Activated naive CD4-positive, alpha-beta T cell treated with anti-CD3 and anti-CD28 coated beads, Interleukin-2, amount 50 U/mL, for 24 hours (primary cell): ENCODE measurements around the gene FATE1.
"Not testable (repeated sequence)": the region's sequence is repeated elsewhere in the genome, so short reads cannot be mapped to it uniquely, and the experiment has no call there.

Source experiments
- H3K27ac Mint-ChIP-seq: one replicate; pipeline ENCODE4 v1.8.0; 2021; ENCODE audit warnings: mild to moderate bottlenecking, mixed read lengths
- H3K27me3 Mint-ChIP-seq: one replicate; pipeline ENCODE4 v1.8.0; 2021; ENCODE audit warnings: mixed read lengths
- H3K36me3 Mint-ChIP-seq: one replicate; pipeline ENCODE4 v1.8.0; 2021; ENCODE audit warnings: mixed read lengths
- H3K4me1 Mint-ChIP-seq: one replicate; pipeline ENCODE4 v1.8.0; 2021; ENCODE audit warnings: mixed read lengths
- H3K4me3 Mint-ChIP-seq: one replicate; pipeline ENCODE4 v1.8.0; 2021; ENCODE audit warnings: mild to moderate bottlenecking, mixed read lengths
- H3K9me3 Mint-ChIP-seq: one replicate; pipeline ENCODE4 v1.8.0; 2021; ENCODE audit warnings: mixed read lengths

The FATE1 gene, protein sequence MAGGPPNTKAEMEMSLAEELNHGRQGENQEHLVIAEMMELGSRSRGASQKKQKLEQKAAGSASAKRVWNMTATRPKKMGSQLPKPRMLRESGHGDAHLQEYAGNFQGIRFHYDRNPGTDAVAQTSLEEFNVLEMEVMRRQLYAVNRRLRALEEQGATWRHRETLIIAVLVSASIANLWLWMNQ

GRCh38 chrX:151715752-151716151 lies at the start of gene FATE1:
TSS of gene FATE1 (plus strand) at chrX:151716035. CDS start at chrX:151716120, 85 bp downstream.
- H3K27me3 Mint-ChIP-seq, result no peaks in the 10 kb centered on the region
- no peaks in the 10 kb centered on the region for H3K9me3 Mint-ChIP-seq
- no peaks in the 10 kb centered on the region for H3K4me1 Mint-ChIP-seq
- no peak within 1 kb of the TSS for H3K4me3 Mint-ChIP-seq
- no peaks in the 10 kb centered on the region for H3K36me3 Mint-ChIP-seq
- no peak within 1 kb of the TSS for H3K27ac Mint-ChIP-seq

DNA sequence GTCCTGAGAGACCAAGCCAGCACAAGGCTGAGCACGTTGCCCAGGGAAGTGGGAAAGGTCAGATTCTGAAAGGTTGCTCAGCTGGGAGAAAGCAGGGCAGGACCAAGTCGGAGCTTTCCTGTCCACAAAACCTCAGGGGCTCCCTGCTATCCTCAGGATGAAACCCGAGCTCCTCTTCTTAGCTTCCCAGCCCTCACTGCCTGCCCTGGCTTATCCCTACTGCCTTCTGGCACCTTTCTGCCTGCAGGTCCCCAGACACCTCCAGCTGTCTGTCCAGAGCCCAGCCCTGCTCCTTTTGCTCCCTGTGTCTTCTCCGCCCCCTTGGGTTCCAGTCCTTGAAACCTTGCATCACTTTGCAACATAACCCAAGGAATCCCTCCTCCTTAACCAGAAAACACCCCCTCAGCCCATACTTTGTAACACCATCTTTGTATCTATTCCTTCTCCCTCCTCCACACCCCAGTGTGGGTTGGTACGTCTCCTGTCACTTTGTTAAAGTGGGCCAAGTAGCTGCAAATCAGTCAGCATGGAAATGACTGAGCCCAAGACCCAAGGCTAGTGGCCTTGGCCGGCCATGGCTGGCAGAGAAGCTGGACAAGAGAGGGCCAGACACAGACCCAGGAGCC lies 40.6 kb upstream of the FATE1 start:
- Mint-ChIP-seq H3K36me3 (no peaks in the 10 kb centered on the region), H3K9me3 (no peaks in the 10 kb centered on the region), H3K4me1 (no peaks in the 10 kb centered on the region), H3K27ac (no peak overlapping the region), H3K27me3 (peaks cover 1% of the 10 kb centered on the region), H3K4me3 (no peak overlapping the region)

GRCh38 chrX:151676196-151676595 lies 39.6 kb upstream of the FATE1 start:
- no peak overlapping the region for H3K27ac Mint-ChIP-seq
- H3K4me3 Mint-ChIP-seq, result no peak overlapping the region
- peaks cover 1% of the 10 kb centered on the region for H3K27me3 Mint-ChIP-seq
- no peaks in the 10 kb centered on the region for H3K36me3 Mint-ChIP-seq
- no peaks in the 10 kb centered on the region for H3K9me3 Mint-ChIP-seq
- no peaks in the 10 kb centered on the region for H3K4me1 Mint-ChIP-seq

GRCh38 chrX:151679798-151680402 lies 35.9 kb upstream of the FATE1 start:
- H3K36me3 Mint-ChIP-seq, result no peaks in the 10 kb centered on the region
- H3K27me3 Mint-ChIP-seq, result peaks cover 1% of the 10 kb centered on the region
- no peak overlapping the region for H3K4me3 Mint-ChIP-seq
- H3K27ac Mint-ChIP-seq, result no peak overlapping the region
- H3K4me1 Mint-ChIP-seq, result no peaks in the 10 kb centered on the region
- H3K9me3 Mint-ChIP-seq, result no peaks in the 10 kb centered on the region

- Mint-ChIP-seq H3K36me3 (no peaks in the 10 kb centered on the region), H3K4me1 (no peaks in the 10 kb centered on the region), H3K27me3 (peaks cover 2% of the 10 kb centered on the region), H3K4me3 (no peak overlapping the region), H3K27ac (no peak overlapping the region), H3K9me3 (no peaks in the 10 kb centered on the region)
Measured at GRCh38 chrX:151680805-151681204, 35.0 kb upstream of the FATE1 start.

GRCh38 chrX:151687635-151688034 lies 28.2 kb upstream of the FATE1 start:
- Mint-ChIP-seq H3K4me1 (no peaks in the 10 kb centered on the region), H3K27ac (no peak overlapping the region), H3K4me3 (no peak overlapping the region), H3K9me3 (no peaks in the 10 kb centered on the region), H3K27me3 (peaks cover 3% of the 10 kb centered on the region), H3K36me3 (no peaks in the 10 kb centered on the region)

- Mint-ChIP-seq H3K4me1 (no peaks in the 10 kb centered on the region), H3K27me3 (peaks cover 7% of the 10 kb centered on the region), H3K9me3 (no peaks in the 10 kb centered on the region), H3K36me3 (no peaks in the 10 kb centered on the region), H3K4me3 (no peak overlapping the region), H3K27ac (no peak overlapping the region)
Measured at GRCh38 chrX:151688695-151689094, 27.1 kb upstream of the FATE1 start.

GRCh38 chrX:151692825-151693224 lies 23.0 kb upstream of the FATE1 start:
- Mint-ChIP-seq H3K36me3 (no peaks in the 10 kb centered on the region), H3K4me1 (no peaks in the 10 kb centered on the region), H3K4me3 (no peak overlapping the region), H3K27ac (no peak overlapping the region), H3K9me3 (no peaks in the 10 kb centered on the region), H3K27me3 (peaks cover 13% of the 10 kb centered on the region)

DNA sequence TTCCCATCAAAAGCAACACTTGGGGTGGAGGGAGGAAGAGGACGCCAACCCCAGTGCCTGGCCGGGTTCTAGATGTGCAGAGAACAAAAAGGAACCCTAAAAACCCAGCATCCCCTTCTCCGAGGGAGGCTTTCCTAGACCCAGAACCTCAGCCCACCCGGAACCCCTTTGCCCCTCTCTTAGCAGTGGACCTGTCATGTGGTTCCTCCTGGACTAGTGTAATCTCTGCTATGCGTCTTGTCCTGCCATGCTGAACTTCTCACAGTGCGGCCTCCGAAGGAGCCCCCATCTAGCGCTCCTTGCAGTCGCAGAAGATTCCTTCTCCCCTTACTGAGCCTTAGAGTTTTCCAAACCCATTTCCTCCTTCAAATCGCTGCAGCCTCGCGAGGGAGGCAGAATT lies 21.7 kb upstream of the FATE1 start:
- Mint-ChIP-seq H3K4me1 (no peaks in the 10 kb centered on the region), H3K36me3 (no peaks in the 10 kb centered on the region), H3K27me3 (peaks cover 13% of the 10 kb centered on the region), H3K4me3 (no peak overlapping the region), H3K27ac (no peak overlapping the region), H3K9me3 (no peaks in the 10 kb centered on the region)

GRCh38 chrX:151694661-151695582 lies 20.9 kb upstream of the FATE1 start, which contains the start of gene PRRG3:
TSS of gene PRRG3 (plus strand) at chrX:151695458. CDS start at chrX:151698815, 3,357 bp downstream.
- Mint-ChIP-seq H3K27me3 (peaks cover 13% of the 10 kb centered on the region), H3K4me1 (no peaks in the 10 kb centered on the region), H3K36me3 (no peaks in the 10 kb centered on the region), H3K27ac (no peak within 1 kb of the TSS), H3K9me3 (no peaks in the 10 kb centered on the region), H3K4me3 (no peak within 1 kb of the TSS)

DNA sequence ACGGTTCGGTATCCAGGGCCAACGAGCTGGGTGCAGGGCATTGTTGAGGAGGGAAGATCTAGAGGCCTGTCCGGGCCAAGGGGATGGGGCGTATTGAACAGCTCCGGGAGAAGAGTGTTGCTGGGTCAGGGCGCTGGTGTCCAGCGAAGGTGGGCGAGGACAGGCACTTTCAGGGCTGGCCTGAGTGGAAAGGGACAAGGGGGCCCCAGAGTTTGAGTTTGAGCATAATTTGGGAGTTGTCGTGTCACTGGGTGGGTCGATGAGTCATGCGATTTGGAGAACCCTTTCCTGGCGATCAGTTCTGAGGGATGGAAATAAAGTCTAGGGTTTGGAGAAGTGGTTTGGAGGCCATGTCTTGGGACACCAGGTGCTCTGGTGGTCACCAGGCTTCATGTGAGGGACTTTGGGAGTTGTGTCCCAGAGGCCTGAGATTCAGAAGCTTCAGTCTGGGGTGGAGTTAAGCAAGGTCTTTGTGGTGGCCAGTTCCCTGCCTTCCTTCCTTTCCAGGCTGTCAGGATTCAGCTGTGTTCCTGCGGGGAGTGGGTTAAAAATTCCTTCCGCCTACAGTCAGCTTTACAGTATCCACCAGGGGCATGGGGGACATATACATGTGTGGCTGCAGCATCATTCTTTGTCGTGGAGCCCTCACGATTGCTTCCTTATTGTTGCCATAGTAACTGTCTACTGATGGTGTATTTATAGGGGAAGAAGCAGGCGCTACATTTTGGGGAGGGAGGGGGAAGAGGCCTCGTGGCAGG lies 20.1 kb upstream of the FATE1 start:
- no peaks in the 10 kb centered on the region for H3K36me3 Mint-ChIP-seq
- no peak overlapping the region for H3K4me3 Mint-ChIP-seq
- H3K9me3 Mint-ChIP-seq, result no peaks in the 10 kb centered on the region
- no peaks in the 10 kb centered on the region for H3K4me1 Mint-ChIP-seq
- H3K27me3 Mint-ChIP-seq, result peaks cover 13% of the 10 kb centered on the region
- H3K27ac Mint-ChIP-seq, result no peak overlapping the region

GRCh38 chrX:151697082-151697481 lies 18.8 kb upstream of the FATE1 start:
- H3K27me3 Mint-ChIP-seq, result peaks cover 13% of the 10 kb centered on the region
- not testable (repeated sequence) for H3K36me3 Mint-ChIP-seq, H3K27ac Mint-ChIP-seq, H3K9me3 Mint-ChIP-seq, H3K4me1 Mint-ChIP-seq, H3K4me3 Mint-ChIP-seq

DNA sequence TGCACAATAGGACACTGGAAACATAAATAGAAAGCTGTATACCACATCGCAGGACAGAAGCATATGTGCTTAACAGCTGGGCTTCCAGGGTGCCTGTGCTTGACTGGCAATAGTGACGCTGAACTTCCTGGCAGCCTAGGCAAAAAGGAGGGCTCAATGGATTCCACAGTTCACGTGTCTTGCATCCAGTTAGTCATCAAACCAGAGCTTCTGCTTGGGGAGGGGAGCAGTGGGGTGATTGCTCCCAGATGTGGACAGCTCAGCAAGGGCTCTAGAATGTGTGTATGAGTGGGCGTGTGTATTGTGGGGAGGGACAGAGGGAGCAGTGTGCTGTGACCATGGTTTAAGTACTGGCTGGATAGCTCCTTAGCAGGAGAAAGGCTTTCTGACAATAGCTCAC lies 18.3 kb upstream of the FATE1 start:
- no peaks in the 10 kb centered on the region for H3K36me3 Mint-ChIP-seq
- no peaks in the 10 kb centered on the region for H3K4me1 Mint-ChIP-seq
- no peaks in the 10 kb centered on the region for H3K9me3 Mint-ChIP-seq
- no peak overlapping the region for H3K27ac Mint-ChIP-seq
- peaks cover 13% of the 10 kb centered on the region for H3K27me3 Mint-ChIP-seq
- no peak overlapping the region for H3K4me3 Mint-ChIP-seq

DNA sequence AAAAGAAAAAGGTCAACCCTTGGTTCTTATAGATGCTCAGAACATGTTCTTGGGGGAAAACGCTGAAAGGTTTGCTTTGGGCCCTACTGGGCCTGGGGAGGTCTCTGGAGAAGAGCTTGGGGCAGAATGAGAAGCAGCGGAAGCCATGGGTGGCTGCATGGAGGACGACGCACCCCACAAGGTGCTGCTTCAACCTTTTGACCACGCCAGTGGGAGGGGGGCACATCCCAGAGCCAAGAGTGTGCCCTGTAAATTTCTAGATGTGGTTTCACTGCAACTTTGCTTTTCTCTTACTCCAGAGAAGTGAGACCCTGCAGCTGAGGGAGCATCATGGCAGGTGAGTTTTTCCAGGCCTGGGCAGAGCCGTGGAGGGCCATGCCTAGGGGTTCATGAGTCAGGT lies 17.4 kb upstream of the FATE1 start:
- no peak overlapping the region for H3K27ac Mint-ChIP-seq
- H3K4me1 Mint-ChIP-seq, result no peaks in the 10 kb centered on the region
- no peaks in the 10 kb centered on the region for H3K9me3 Mint-ChIP-seq
- peaks cover 10% of the 10 kb centered on the region for H3K27me3 Mint-ChIP-seq
- H3K36me3 Mint-ChIP-seq, result no peaks in the 10 kb centered on the region
- H3K4me3 Mint-ChIP-seq, result no peak overlapping the region

GRCh38 chrX:151699746-151700145 lies 16.1 kb upstream of the FATE1 start:
- Mint-ChIP-seq H3K36me3 (no peaks in the 10 kb centered on the region), H3K9me3 (no peaks in the 10 kb centered on the region), H3K4me1 (no peaks in the 10 kb centered on the region), H3K4me3 (no peak overlapping the region), H3K27me3 (peaks cover 7% of the 10 kb centered on the region), H3K27ac (no peak overlapping the region)
